Gastroesophageal sphincter (tissue), 4 donors: ENCODE results near the gene MRPL44. TPM values are rescaled to one million over a fixed set of nuclear protein-coding genes. Genes with fewer than 3 reads are reported as not detected.

Source experiments
- ATAC-seq: fragments of 150-250 bp; one replicate; pipeline ENCODE4 v1.9.1; 2016; ENCODE audit warnings: mild to moderate bottlenecking, moderate library complexity
- H3K27ac ChIP-seq, 4 donors: fragments of 200-600 bp; sonication (generic) in 3 of 4; 1 replicate in 3 of 4; 2 replicates in 1 of 4; pipeline ENCODE4 v1.5.1; 2016 to 2019
- H3K27me3 ChIP-seq: fragments of 200-600 bp; sonication (generic); one replicate; pipeline ENCODE4 v1.5.1; 2019
- H3K36me3 ChIP-seq, 2 donors: fragments of 200-600 bp; sonication (generic); one replicate each; pipeline ENCODE4 v1.5.1; 2019; ENCODE audit warnings: control low read depth in 1 of 2
- H3K4me1 ChIP-seq, 3 donors: fragments of 200-600 bp; sonication (generic); 1 replicate in 2 of 3; 2 replicates in 1 of 3; pipeline ENCODE4 v1.5.1; 2016 to 2019; ENCODE audit warnings: control low read depth in 2 of 3
- H3K4me3 ChIP-seq, 2 donors: fragments of 200-600 bp; sonication (generic); one replicate each; pipeline ENCODE4 v1.5.1; 2019; ENCODE audit warnings: mild to moderate bottlenecking in 1 of 2, moderate library complexity in 1 of 2
- H3K9me3 ChIP-seq, 3 donors: fragments of 200-600 bp; sonication (generic); one replicate each; pipeline ENCODE4 v1.5.1; 2017 to 2019; ENCODE audit warnings: control low read depth in 2 of 3
- CTCF ChIP-seq, 4 experiments: fragments of 200-600 bp in 2 of 4; fragments of 450-650 bp in 2 of 4; sonication (generic) in 1 of 4; IDR thresholded peaks; one replicate each; pipeline ENCODE4 v1.5.1; 2017 to 2019; ENCODE audit warnings: antibody characterized with exemption in 4 of 4, mild to moderate bottlenecking in 2 of 4, moderate library complexity in 2 of 4
- EP300 ChIP-seq: sonication (generic); formaldehyde crosslinking; IDR thresholded peaks from one replicate; pipeline ENCODE4 v1.6.1; 2017; ENCODE audit warnings: antibody characterized with exemption, mild to moderate bottlenecking
- POLR2A ChIP-seq, 2 donors: fragments of 450-650 bp; IDR thresholded peaks; one replicate each; pipeline ENCODE4 v1.6.1; 2017; ENCODE audit warnings: antibody characterized with exemption in 2 of 2, mild to moderate bottlenecking in 2 of 2, moderate library complexity in 1 of 2
- POLR2AphosphoS5 ChIP-seq: sonication (generic); formaldehyde crosslinking; IDR thresholded peaks from one replicate; pipeline ENCODE4 v1.6.1; 2017; ENCODE audit warnings: antibody characterized with exemption
- WGBS, 2 donors: methylation state at CpG; one replicate each; pipeline ENCODE4 v1.1.5; 2018; ENCODE audit warnings: low coverage in 1 of 2; 5-methylcytosine and 5-hydroxymethylcytosine counted together
- total RNA-seq, 4 donors: library from RNA; depleted of rRNA; stranded (reverse); fragments of >200 nt; gene quantifications; one replicate each; pipeline ENCODE4 v1.1.0, GENCODE V29; 2016

MRPL44 gene
- total RNA-seq, 4 donors from 2014 or later, result 20.3 to 41.8 (median 23.5) TPM

- no peak overlapping the region for H3K27ac ChIP-seq
- TF ChIP-seq POLR2AphosphoS5 (no peak), EP300 (no peak), CTCF (IDR thresholded peaks at IDR 0.05) (no peak), POLR2A (IDR thresholded peaks at IDR 0.05) (no peak)
- H3K4me3 ChIP-seq, result no peak overlapping the region
- H3K9me3 ChIP-seq, result peaks cover 0 to 14% (median 0%) of the 10 kb centered on the region in 3 donors
- no peaks in the 10 kb centered on the region for H3K36me3 ChIP-seq
- peaks cover 0 to 54% (median 13%) of the 10 kb centered on the region in 3 donors for H3K4me1 ChIP-seq
- no peaks in the 10 kb centered on the region for H3K27me3 ChIP-seq
- 76 to 78% methylated on average over 11 to 16 of the region's 23 CpGs for WGBS, 2 donors
- peak; percentile 70 for ATAC-seq
Observed at GRCh38 chr2:223930103-223930976, 26.9 kb upstream of the MRPL44 start.

- TF ChIP-seq POLR2A (IDR thresholded peaks at IDR 0.05) (no peak), POLR2AphosphoS5 (no peak)
- WGBS, 2 donors, result 45 to 47% methylated on average over 5 of the region's 6 CpGs
- Histone ChIP-seq H3K9me3 (no peaks in the 10 kb centered on the region), H3K27me3 (no peaks in the 10 kb centered on the region), H3K4me3 (no peak overlapping the region), H3K27ac (no peak overlapping the region), H3K4me1 (peaks cover 12 to 82% (median 31%) of the 10 kb centered on the region in 3 donors), H3K36me3 (no peaks in the 10 kb centered on the region)
- no peak for ATAC-seq
Observed at GRCh38 chr2:223932816-223933800, 24.2 kb upstream of the MRPL44 start.

- no peak overlapping the region for H3K27ac ChIP-seq
- H3K36me3 ChIP-seq, result no peaks in the 10 kb centered on the region
- H3K9me3 ChIP-seq, result no peaks in the 10 kb centered on the region
- H3K27me3 ChIP-seq, result no peaks in the 10 kb centered on the region
- 72 to 78% methylated on average over 6 of the region's 6 CpGs for WGBS, 2 donors
- H3K4me1 ChIP-seq, result peaks cover 12 to 95% (median 31%) of the 10 kb centered on the region in 3 donors
- TF ChIP-seq POLR2AphosphoS5 (no peak), CTCF (IDR thresholded peaks at IDR 0.05) (no peak), EP300 (no peak), POLR2A (IDR thresholded peaks at IDR 0.05) (no peak)
- no peak overlapping the region for H3K4me3 ChIP-seq
- ATAC-seq, result no peak
Observed at GRCh38 chr2:223934870-223935269, 22.4 kb upstream of the MRPL44 start.

- Histone ChIP-seq H3K27me3 (no peaks in the 10 kb centered on the region), H3K4me1 (peaks cover 12 to 89% (median 31%) of the 10 kb centered on the region in 3 donors), H3K36me3 (no peaks in the 10 kb centered on the region), H3K9me3 (no peaks in the 10 kb centered on the region), H3K27ac (no peak overlapping the region), H3K4me3 (no peak overlapping the region)
- ATAC-seq, result no peak
- TF ChIP-seq POLR2A (IDR thresholded peaks at IDR 0.05) (no peak), CTCF (IDR thresholded peaks at IDR 0.05) (no peak), EP300 (no peak), POLR2AphosphoS5 (no peak)
Observed at GRCh38 chr2:223935459-223936125, 21.7 kb upstream of the MRPL44 start.

- Histone ChIP-seq H3K27me3 (no peaks in the 10 kb centered on the region), H3K4me1 (peaks cover 12 to 86% (median 31%) of the 10 kb centered on the region in 3 donors), H3K4me3 (no peak overlapping the region), H3K9me3 (no peaks in the 10 kb centered on the region), H3K27ac (peak overlapping the region in 2 of 4 donors; percentile 11 to 20), H3K36me3 (no peaks in the 10 kb centered on the region)
- TF ChIP-seq POLR2A (IDR thresholded peaks at IDR 0.05) (no peak), EP300 (no peak), POLR2AphosphoS5 (no peak), CTCF (IDR thresholded peaks at IDR 0.05) (no peak)
- WGBS, 2 donors, result 38 to 54% methylated on average over 5 of the region's 5 CpGs
- no peak for ATAC-seq
Observed at GRCh38 chr2:223936862-223937326, 20.4 kb upstream of the MRPL44 start.
